Fibroblast of lung (primary cell): ENCODE results near the gene FAM111A. TPM values are rescaled to one million over a fixed set of nuclear protein-coding genes. Genes with fewer than 3 reads are reported as not detected.
A peak's percentile ranks its signal among the peaks of the same experiment; 100 is the strongest.

Experiments used
- DNase-seq, 2 donors: peaks; one replicate each; pipeline versions ENCODE4 v3.0.0 to v3.0.0-alpha.2; 2010; ENCODE audit warnings: low read depth in 2 of 2
- H2AFZ ChIP-seq: 2 replicates; pipeline ENCODE4 v1.5.1; 2012; ENCODE audit warnings: low read length, control low read depth, inconsistent platforms
- H3K27ac ChIP-seq: 2 replicates; pipeline ENCODE4 v1.5.1; 2011; ENCODE audit warnings: low read length, control low read depth; ENCODE audit not compliant: insufficient read depth
- H3K27me3 ChIP-seq: 2 replicates; pipeline ENCODE4 v1.5.1; 2011; ENCODE audit warnings: mild to moderate bottlenecking, low read length; ENCODE audit not compliant: control insufficient read depth, insufficient read depth
- H3K36me3 ChIP-seq: 2 replicates; pipeline ENCODE4 v1.5.1; 2011; ENCODE audit warnings: low read length; ENCODE audit not compliant: control insufficient read depth, insufficient read depth
- H3K4me1 ChIP-seq: 2 replicates; pipeline ENCODE4 v1.5.1; 2011; ENCODE audit warnings: low read length; ENCODE audit not compliant: control insufficient read depth, insufficient read depth; ENCODE audit errors: extremely low read depth
- H3K4me2 ChIP-seq: 2 replicates; pipeline ENCODE4 v1.5.1; 2011; ENCODE audit warnings: low read length, control low read depth; ENCODE audit not compliant: insufficient read depth; ENCODE audit errors: extremely low read depth
- H3K4me3 ChIP-seq, 4 experiments: fragments of 200-600 bp in 1 of 4; sonication (generic) in 1 of 4; replicated peaks in 1 of 4; 2 replicates each; pipeline ENCODE4 v1.5.1; 2011 to 2016; ENCODE audit warnings: low read length in 4 of 4, low read depth in 3 of 4, mild to moderate bottlenecking in 3 of 4, control low read depth in 2 of 4, inconsistent platforms in 1 of 4, mixed read lengths in 1 of 4; ENCODE audit not compliant: insufficient read depth in 1 of 4; ENCODE audit errors: control extremely low read depth in 1 of 4
- H3K79me2 ChIP-seq: 2 replicates; pipeline ENCODE4 v1.5.1; 2012; ENCODE audit warnings: mild to moderate bottlenecking, low read length, inconsistent platforms; ENCODE audit not compliant: control insufficient read depth, insufficient read depth
- H3K9ac ChIP-seq: 2 replicates; pipeline ENCODE4 v1.5.1; 2011; ENCODE audit warnings: mild to moderate bottlenecking, low read length, control low read depth; ENCODE audit not compliant: insufficient read depth
- H3K9me3 ChIP-seq: 2 replicates; pipeline ENCODE4 v1.5.1; 2012; ENCODE audit warnings: low read depth, low read length; ENCODE audit not compliant: control insufficient read depth, insufficient read depth
- H4K20me1 ChIP-seq: 2 replicates; pipeline ENCODE4 v1.5.1; 2011; ENCODE audit warnings: low read length; ENCODE audit not compliant: control insufficient read depth, insufficient read depth; ENCODE audit errors: extremely low read depth
- EZH2 ChIP-seq: IDR thresholded peaks from 2 replicates; pipeline ENCODE4 v1.5.1; 2012; ENCODE audit warnings: low read length, control low read depth, mild to moderate bottlenecking; ENCODE audit errors: missing control alignments
- polyA plus RNA-seq, 2 donors: library from polyadenylated mRNA; depleted of rRNA in 1 of 2; stranded (reverse) in 1 of 2; unstranded in 1 of 2; fragments of >200 nt; gene quantifications; 2 replicates each; pipeline ENCODE4 v1.2.1, GENCODE V29; 2011 to 2012; ENCODE audit warnings: missing spikeins in 1 of 2
- total RNA-seq: library from RNA; depleted of rRNA; stranded (reverse); fragments of >200 nt; gene quantifications from 2 replicates; pipeline ENCODE4 v1.2.1, GENCODE V29; 2014
- TF ChIP-seq, protein P1 (sequence below), 2 donors: IDR thresholded peaks in 1 of 2; conservative IDR thresholded peaks in 1 of 2; 1 replicate in 1 of 2; 2 replicates in 1 of 2; pipeline ENCODE4 v1.5.1; 2011 to 2012; ENCODE audit warnings: low read length in 2 of 2, control low read depth in 1 of 2, inconsistent platforms in 1 of 2, low read depth in 1 of 2, mild to moderate bottlenecking in 1 of 2

Gene FAM111A
- total and polyA plus RNA-seq, 2 donors (not counting 1 experiment from before 2014, with no cell fraction given): 27.1 to 42.3 TPM

DNA sequence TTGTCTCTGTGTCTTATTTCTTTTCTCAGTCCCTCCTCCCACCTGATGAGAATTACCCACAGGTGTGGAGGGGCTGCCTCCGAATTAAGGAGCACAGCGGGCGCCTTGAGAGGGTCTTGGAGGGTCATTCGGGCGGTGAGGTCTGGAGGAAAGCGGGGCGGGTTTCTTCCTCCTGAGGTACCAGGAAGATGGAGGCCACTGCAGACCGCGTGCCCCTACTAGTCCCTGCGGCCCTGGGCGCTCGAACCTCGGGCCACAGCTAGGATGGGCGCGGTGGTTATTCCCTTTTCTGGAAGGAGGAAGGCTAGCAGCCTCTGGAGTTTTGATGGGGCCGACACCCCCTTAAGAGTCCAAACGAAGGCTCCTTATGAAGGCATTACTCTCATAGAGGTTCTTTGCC is 5.5 kb upstream of the FAM111A start:
- no peak overlapping the region for H3K4me2 ChIP-seq
- H2AFZ ChIP-seq: no peak overlapping the region
- H4K20me1 ChIP-seq: no peaks in the 10 kb centered on the region
- H3K9ac ChIP-seq: no peak overlapping the region
- no peak overlapping the region for H3K27ac ChIP-seq
- H3K36me3 ChIP-seq: peaks cover 1% of the 10 kb centered on the region
- no peak overlapping the region for H3K4me3 ChIP-seq
- no peak for TF ChIP-seq EZH2
- TF ChIP-seq, protein P1, sequence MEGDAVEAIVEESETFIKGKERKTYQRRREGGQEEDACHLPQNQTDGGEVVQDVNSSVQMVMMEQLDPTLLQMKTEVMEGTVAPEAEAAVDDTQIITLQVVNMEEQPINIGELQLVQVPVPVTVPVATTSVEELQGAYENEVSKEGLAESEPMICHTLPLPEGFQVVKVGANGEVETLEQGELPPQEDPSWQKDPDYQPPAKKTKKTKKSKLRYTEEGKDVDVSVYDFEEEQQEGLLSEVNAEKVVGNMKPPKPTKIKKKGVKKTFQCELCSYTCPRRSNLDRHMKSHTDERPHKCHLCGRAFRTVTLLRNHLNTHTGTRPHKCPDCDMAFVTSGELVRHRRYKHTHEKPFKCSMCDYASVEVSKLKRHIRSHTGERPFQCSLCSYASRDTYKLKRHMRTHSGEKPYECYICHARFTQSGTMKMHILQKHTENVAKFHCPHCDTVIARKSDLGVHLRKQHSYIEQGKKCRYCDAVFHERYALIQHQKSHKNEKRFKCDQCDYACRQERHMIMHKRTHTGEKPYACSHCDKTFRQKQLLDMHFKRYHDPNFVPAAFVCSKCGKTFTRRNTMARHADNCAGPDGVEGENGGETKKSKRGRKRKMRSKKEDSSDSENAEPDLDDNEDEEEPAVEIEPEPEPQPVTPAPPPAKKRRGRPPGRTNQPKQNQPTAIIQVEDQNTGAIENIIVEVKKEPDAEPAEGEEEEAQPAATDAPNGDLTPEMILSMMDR (conservative IDR thresholded peaks at IDR 0.05 in 1 of 2, IDR thresholded peaks at IDR 0.05 in 1 of 2; ENCODE audit: low read depth in 1 of 2, low read length in 2 of 2): no peak
- H3K9me3 ChIP-seq: no peaks in the 10 kb centered on the region
- peaks cover 4% of the 10 kb centered on the region for H3K79me2 ChIP-seq
- DNase-seq: no peak
- H3K27me3 ChIP-seq: no peaks in the 10 kb centered on the region
- no peaks in the 10 kb centered on the region for H3K4me1 ChIP-seq

DNA sequence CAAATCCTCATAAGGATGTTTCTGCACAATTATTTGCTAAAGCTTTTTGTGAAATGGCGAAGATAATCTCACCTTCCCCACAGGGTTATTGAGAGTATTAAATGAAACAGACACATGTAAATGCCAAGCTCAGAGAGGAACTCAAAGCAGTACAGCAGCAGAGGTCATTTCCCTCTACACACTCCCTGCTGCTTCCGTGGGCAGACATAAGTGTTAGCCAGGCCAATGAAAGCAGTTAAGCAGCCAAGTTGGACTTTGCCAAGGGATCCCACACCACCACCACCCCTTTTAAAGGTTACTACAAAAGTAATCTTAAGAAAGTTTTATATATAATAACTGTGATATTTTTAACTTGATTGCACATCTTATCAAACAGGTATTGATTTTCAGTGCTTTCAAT is 4.0 kb upstream of the FAM111A start:
- H3K4me3 ChIP-seq: no peak overlapping the region
- no peaks in the 10 kb centered on the region for H4K20me1 ChIP-seq
- H3K4me1 ChIP-seq: no peaks in the 10 kb centered on the region
- H3K9me3 ChIP-seq: no peaks in the 10 kb centered on the region
- H3K27me3 ChIP-seq: no peaks in the 10 kb centered on the region
- H3K79me2 ChIP-seq: peaks cover 4% of the 10 kb centered on the region
- no peak for DNase-seq
- no peak overlapping the region for H3K27ac ChIP-seq
- TF ChIP-seq, protein P1 (conservative IDR thresholded peaks at IDR 0.05 in 1 of 2, IDR thresholded peaks at IDR 0.05 in 1 of 2; ENCODE audit: low read depth in 1 of 2, low read length in 2 of 2): no peak
- no peak for TF ChIP-seq EZH2
- no peak overlapping the region for H2AFZ ChIP-seq
- peaks cover 1% of the 10 kb centered on the region for H3K36me3 ChIP-seq
- no peak overlapping the region for H3K4me2 ChIP-seq
- H3K9ac ChIP-seq: no peak overlapping the region

- DNase-seq: no peak
- Histone ChIP-seq H3K79me2 (peaks cover 14% of the 10 kb centered on the region), H3K4me1 (peaks cover 8% of the 10 kb centered on the region), H3K9ac (no peak overlapping the region), H4K20me1 (no peaks in the 10 kb centered on the region), H3K4me3 (peak overlapping the region in 1 of 4 experiments; percentile 82), H3K36me3 (peaks cover 1% of the 10 kb centered on the region), H2AFZ (no peak overlapping the region), H3K9me3 (no peaks in the 10 kb centered on the region), H3K27ac (peak overlapping the region; percentile 97), H3K4me2 (no peak overlapping the region), H3K27me3 (no peaks in the 10 kb centered on the region)
- TF ChIP-seq, protein P1 (conservative IDR thresholded peaks at IDR 0.05 in 1 of 2, IDR thresholded peaks at IDR 0.05 in 1 of 2; ENCODE audit: low read depth in 1 of 2, low read length in 2 of 2): no peak
- TF ChIP-seq EZH2: no peak
Observed at GRCh38 chr11:59141191-59141590, 1.5 kb upstream of the FAM111A start.
